ENCODE measurements around the gene SLC22A14.
"Not testable (repeated sequence)": the region's sequence is repeated elsewhere in the genome, so short reads cannot be mapped to it uniquely, and the experiment has no call there.

GRCh38 chr3:38320638-38321037 is 38.5 kb downstream of the SLC22A14 start:
- TF ChIP-seq CTCF, MYC (IDR thresholded peaks at IDR 0.05; ENCODE audit: low read depth, low read length): not testable (repeated sequence)
